Fibroblast of the aortic adventitia (primary cell): Measurements from ENCODE around the gene ATOH1. TPM values are rescaled to one million over a fixed set of nuclear protein-coding genes. Genes with fewer than 3 reads are reported as not detected.

Experiments used
- DNase-seq: peaks from one replicate; pipeline ENCODE4 v3.0.0-alpha.2; 2010; ENCODE audit warnings: low read depth
- H3K4me3 ChIP-seq: 2 replicates; pipeline ENCODE4 v1.5.1; 2011; ENCODE audit warnings: low read depth, mild to moderate bottlenecking, control low read depth, low read length, moderate library complexity
- total RNA-seq: library from RNA; depleted of rRNA; stranded (reverse); fragments of >200 nt; gene quantifications from 2 replicates; pipeline ENCODE4 v1.2.3, GENCODE V29; 2012; ENCODE audit warnings: low replicate concordance
- TF ChIP-seq, protein P1 (sequence below): IDR thresholded peaks from 2 replicates; pipeline ENCODE4 v1.5.1; 2011; ENCODE audit warnings: mild to moderate bottlenecking, low read length, control low read depth, inconsistent platforms; ENCODE audit not compliant: insufficient read depth

ATOH1 gene
- total RNA-seq, 1 donor, result not detected

DNA sequence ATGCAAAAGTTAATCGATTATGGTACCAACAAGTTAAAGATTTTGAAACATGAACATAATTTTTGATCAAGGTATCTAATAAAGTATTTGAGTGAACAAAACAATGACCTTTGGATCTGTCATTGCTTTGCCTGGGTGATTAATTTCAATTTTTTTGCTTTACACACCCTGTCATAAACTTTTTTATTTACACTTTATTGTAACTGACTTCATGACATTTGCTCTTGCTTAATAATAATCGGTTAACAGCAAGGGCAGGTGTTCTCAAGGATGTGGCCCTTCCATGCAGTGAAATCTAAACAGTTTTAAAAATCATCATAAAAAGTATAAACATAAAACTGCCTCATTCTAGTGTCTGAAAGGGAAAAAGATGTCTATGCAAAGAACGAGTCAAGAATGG, 24.1 kb downstream of the ATOH1 start:
- no peak overlapping the region for H3K4me3 ChIP-seq
- TF ChIP-seq, protein P1, sequence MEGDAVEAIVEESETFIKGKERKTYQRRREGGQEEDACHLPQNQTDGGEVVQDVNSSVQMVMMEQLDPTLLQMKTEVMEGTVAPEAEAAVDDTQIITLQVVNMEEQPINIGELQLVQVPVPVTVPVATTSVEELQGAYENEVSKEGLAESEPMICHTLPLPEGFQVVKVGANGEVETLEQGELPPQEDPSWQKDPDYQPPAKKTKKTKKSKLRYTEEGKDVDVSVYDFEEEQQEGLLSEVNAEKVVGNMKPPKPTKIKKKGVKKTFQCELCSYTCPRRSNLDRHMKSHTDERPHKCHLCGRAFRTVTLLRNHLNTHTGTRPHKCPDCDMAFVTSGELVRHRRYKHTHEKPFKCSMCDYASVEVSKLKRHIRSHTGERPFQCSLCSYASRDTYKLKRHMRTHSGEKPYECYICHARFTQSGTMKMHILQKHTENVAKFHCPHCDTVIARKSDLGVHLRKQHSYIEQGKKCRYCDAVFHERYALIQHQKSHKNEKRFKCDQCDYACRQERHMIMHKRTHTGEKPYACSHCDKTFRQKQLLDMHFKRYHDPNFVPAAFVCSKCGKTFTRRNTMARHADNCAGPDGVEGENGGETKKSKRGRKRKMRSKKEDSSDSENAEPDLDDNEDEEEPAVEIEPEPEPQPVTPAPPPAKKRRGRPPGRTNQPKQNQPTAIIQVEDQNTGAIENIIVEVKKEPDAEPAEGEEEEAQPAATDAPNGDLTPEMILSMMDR, result no peak
- DNase-seq, result no peak

DNA sequence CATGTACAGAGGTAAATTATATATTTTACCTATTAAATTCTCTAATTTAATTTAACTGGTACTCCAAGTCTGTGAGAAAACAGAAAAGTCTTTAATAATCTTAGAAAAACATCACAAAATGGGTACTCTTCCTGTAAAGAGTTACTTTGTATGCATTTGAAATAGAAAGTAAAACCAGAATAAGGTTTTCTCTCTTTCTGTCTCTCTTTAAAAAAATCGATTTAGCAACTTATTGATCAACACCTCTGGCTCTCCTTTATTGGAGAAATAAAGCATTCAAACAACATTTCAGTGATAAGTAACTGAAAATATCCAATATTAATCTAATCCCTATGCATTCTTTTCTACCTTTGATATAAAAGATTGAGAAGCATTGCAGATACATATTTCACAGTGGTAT, 27.4 kb downstream of the ATOH1 start:
- DNase-seq, result no peak
- TF ChIP-seq, protein P1, result no peak
- no peak overlapping the region for H3K4me3 ChIP-seq

DNA sequence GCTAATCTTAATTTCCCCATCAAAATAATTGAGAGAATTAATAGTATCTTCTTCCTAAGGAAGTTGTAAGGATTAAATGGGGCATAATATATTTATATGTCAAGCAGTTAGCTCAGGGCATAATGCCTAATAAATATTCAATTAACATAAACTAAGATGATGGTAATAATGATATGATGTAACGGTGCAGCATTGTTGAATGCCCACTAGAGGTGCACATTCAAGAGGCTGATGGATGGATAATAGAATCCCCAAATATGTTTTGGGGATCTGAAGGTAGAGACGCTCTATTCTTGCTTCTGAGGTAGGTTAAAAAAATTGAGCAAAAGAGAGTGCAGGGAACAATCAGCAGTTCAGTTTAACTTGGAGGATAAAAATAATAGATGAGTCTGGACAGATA, 37.1 kb downstream of the ATOH1 start:
- DNase-seq, result no peak
- H3K4me3 ChIP-seq, result no peak overlapping the region
- TF ChIP-seq, protein P1, result no peak

DNA sequence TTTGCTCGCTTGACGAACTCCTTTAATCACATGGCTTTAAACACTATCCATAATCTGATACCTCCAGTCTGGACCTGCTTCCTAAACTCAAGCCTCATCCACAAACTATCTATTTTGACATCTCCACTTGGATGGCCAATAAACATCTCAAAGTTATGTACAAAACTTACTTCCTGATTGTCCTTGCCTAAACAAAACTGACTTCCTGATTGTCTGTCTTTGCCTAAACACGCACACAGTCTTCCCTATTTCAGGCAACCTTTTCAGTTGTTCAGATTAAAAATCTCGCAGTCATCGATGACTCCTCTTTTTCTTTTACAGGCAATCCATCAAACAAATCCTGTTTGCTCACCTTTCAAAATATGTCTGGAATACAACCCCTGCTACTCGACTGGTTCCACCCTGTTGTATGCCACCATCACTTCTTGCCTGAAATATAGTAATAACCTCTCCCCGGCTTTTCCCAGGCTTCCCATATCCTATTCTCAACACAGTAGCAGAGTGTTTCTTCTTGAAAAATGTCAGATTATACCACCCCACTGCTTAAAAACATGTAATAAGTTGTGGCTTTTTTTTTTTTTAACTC, 39.0 kb downstream of the ATOH1 start:
- DNase-seq, result no peak
- no peak overlapping the region for H3K4me3 ChIP-seq
- TF ChIP-seq, protein P1, result no peak

DNA sequence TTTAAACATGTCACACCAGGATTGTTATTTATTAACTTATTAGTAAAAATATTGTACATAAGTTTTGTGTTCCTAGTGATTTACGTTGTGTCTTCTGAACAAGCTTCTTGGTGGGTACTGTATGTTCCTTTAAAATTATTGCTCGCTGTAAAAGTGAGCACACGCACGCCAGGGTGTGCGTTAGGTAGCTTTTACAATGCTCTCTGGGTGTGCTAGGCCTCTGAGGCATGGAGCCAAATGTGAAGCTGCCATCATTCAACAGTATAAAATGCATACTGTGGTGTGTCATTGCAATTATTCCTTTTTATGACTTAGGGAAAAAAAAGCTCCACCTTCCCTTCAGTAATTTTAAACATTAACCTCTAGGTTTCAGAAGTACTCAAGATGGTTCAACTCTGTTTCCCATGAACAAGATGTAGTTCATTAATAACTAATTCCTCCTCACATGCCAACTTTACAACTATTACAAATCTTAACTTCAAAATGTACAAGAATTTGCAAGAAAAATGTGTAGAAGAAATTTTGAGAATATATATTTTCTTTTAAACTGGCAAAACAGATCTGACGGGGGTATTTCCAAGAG, 42.4 kb downstream of the ATOH1 start:
- TF ChIP-seq, protein P1, result no peak
- no peak overlapping the region for H3K4me3 ChIP-seq
- no peak for DNase-seq

DNA sequence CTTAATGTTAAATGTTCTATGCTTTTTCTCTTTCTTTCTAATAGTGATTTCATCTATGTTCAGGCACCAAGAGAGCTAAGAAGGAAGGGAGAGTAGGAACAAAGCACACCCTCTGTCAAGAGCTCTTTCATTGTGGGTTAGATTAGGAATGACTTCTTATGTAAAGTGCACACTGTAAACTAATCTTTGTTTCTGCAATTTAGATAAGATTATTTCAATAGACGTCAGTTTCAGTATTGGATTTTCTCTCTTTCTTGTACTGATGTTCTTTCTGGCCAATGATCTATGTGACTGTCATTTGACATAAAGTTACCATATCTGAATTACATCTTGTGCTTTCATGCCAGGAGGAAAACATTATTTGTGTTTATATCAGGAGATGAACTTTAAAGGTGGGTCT, 48.2 kb downstream of the ATOH1 start:
- DNase-seq, result no peak
- TF ChIP-seq, protein P1, result no peak
- H3K4me3 ChIP-seq, result no peak overlapping the region

DNA sequence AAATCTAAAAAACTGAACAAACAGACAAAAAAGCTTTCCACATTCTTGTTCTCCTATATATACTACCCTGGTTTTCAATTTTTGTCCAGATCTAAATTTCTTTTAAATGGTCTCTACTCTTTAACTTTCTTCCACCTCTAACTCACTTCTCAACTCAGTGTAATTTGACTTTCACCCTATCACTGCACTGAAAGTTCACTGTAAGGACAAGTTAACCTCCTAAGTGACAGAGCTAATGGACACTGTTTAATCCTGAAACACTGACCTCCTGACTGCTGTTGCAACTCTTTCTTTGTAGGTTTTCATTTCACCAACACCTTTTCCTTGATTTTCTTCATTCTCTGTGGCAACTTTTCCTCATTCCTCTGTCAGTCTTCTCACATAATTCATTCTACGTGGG, 50.0 kb downstream of the ATOH1 start:
- DNase-seq, result no peak
- TF ChIP-seq, protein P1, result no peak
- no peak overlapping the region for H3K4me3 ChIP-seq
